GM20000 (cell line): ENCODE data around the gene KCNQ1OT1.

ENCODE experiments used
- DNase-seq: peaks from one replicate; pipeline ENCODE4 v3.0.0; 2012; ENCODE audit warnings: low spot score
- CTCF ChIP-seq: IDR thresholded peaks from 2 replicates; pipeline ENCODE4 v1.5.1; 2012; ENCODE audit warnings: mild to moderate bottlenecking, control low read depth; ENCODE audit errors: extremely low read depth, missing control alignments

KCNQ1OT1 gene

GRCh38 chr11:2561696-2562581 lies 137.9 kb downstream of the KCNQ1OT1 start:
- no peak for TF ChIP-seq CTCF
- no peak for DNase-seq

GRCh38 chr11:2559527-2560311 lies 140.1 kb downstream of the KCNQ1OT1 start:
- no peak for TF ChIP-seq CTCF
- DNase-seq: no peak

GRCh38 chr11:2558861-2559526 lies 140.8 kb downstream of the KCNQ1OT1 start:
- TF ChIP-seq CTCF: no peak
- DNase-seq: no peak

- no peak for TF ChIP-seq CTCF
- no peak for DNase-seq
These were observed 141.4 kb downstream of the KCNQ1OT1 start for GRCh38 chr11:2558397-2558796.
